Measurements from ENCODE around the gene ADGRV1.

Gene ADGRV1

DNA sequence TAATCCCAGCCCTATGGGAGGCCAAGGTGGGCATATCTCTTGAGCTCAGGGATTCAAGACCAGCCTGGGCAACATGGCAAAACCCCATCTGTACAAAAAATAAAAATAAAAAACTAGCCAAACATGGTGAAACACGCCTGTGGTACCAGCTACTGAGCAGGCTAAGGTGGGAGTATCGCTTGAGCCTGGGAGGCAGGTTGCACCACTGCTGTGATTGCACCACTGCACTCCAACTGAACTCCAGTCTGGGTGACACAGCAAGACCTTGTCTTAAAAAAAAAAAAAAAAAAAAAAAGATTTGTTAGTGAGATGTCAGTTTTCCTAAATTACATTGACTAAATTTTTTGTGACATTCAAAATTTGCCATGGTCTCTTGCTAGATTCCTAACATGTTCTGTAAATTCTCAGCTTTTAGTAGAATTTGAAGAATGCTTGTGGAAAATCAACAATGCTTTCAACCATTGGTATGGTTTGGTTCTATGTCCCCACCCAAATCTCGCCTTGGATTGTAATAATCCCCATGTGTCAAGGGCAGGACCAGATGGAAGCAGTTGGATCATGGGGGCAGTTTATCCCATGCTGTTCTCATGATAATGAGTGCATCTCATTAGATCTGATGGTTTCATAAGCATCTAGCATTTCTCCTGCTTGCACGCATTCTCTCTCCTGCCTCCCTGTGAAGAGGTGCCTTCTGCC, 588.5 kb downstream of the ADGRV1 start:
- DNase-seq (ENCODE audit: low read depth in 3 of 3, low spot score in 1 of 3): no peak

DNA sequence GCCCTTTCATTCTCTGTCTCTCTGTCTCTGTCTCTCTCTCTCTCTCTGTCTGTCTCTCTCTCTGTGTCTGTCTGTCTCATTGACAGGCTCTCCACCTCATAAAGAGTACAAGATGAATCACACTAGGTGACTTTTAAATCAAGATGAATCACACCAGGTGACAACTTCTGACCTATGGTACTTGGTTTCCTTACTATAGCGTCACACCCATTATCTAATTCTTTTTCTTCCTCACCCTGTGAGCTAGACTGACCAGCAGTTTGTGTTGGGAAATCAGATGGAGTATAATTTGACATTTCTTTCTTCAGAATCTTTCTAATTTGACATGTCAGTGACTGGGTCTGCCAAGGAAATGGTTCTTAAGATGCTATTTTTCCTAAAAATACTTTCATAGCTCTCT, 591.6 kb downstream of the ADGRV1 start:
- DNase-seq (ENCODE audit: low read depth in 3 of 3, low spot score in 1 of 3): no peak

DNA sequence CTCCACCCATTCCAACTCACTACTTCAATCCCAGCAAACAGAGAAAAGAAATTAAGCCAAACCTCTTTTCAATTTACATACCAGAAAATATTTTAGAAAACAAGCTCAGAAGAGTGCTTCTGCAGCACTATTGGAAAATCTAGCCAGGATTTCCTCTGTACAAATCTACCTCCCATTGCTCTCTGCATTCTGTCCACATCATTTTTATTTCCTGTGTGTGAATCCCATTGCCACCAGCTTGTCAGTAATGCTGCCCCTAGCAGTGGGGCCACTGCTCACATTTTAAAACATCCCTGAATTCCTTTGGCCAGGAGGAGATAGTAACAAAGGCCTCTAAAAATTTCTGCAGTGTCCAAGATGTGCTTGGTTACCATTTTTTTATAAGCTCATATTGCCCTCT, 592.0 kb downstream of the ADGRV1 start:
- no peak for DNase-seq (ENCODE audit: low read depth in 3 of 3, low spot score in 1 of 3)

DNA sequence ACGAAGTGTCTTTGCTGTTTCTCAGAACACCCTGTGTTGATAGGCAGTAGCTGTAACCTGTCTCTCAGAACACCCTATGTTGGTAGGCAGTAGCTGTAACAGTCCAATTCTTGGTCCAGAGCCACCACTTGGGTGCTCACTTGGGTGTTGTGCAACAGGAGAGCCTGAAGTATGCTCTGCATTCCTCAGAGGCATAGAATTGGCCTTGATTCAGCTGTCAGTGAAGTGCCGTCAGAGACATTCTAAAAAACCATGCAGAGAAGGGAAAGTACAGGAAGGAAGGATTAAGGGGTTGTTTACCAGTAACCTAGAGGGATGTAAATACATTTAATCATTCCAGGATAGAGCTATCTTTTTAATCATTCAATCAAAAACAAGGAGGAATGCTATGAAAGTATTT, 593.4 kb downstream of the ADGRV1 start:
- no peak for DNase-seq (ENCODE audit: low read depth in 3 of 3, low spot score in 1 of 3)

DNA sequence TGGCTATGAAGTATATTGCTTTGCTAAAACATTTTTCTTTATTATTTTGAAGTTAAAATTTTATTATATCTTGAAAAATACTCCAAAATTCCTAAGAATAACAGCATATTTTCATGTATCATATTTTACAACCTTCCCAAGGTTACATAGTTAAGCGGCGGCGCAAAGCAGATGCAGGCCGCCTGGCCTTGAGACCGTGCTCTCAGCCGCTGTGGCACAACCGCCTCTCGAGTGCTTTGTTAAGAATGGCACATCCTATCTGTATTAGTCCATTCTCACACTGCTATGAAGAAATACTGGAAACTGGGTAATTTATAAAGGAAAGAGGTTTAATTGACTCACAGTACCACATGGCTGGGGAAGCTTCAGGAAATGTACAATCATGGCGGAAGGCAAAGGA, 595.7 kb downstream of the ADGRV1 start:
- no peak for DNase-seq (ENCODE audit: low read depth in 3 of 3, low spot score in 1 of 3)

DNA sequence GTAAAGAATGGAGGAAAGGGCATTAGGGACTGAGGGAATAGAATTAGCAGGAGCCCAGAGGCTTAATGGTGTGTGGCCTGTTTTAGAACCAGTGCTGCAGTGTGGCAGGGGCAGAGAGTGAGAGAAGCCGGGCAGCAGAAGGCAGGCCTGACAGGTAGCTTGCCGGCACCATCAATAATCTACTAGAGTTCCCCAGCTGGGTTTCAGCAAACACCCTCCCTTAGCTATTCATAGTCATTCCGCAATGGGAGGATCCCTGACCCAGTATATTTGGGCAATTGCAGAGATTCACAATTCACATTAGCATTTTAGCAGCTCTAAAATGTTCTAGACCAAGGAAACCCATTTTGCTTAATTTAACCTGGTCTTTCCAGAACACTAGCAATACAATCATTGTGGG, 596.7 kb downstream of the ADGRV1 start:
- DNase-seq (ENCODE audit: low read depth in 3 of 3, low spot score in 1 of 3): no peak

DNA sequence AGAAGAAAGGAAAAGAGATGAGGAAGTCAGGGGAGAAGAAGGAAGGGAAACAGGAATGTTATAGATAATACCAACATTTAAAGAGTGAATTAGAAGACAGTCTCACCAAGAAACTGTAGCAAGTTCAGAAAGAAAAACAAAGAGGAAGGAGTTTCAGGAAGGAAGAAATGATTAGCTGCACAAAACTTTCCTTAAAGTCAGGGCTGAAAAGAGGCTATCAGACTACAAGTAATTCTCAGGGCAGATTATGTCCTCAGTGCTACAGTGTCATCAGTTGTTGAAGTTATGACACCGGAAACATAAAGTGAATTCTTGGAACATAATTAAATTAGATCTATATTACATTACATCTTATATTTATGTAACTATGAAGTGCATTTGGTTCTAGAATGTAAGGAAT, 597.6 kb downstream of the ADGRV1 start:
- no peak for DNase-seq (ENCODE audit: low read depth in 3 of 3, low spot score in 1 of 3)

DNA sequence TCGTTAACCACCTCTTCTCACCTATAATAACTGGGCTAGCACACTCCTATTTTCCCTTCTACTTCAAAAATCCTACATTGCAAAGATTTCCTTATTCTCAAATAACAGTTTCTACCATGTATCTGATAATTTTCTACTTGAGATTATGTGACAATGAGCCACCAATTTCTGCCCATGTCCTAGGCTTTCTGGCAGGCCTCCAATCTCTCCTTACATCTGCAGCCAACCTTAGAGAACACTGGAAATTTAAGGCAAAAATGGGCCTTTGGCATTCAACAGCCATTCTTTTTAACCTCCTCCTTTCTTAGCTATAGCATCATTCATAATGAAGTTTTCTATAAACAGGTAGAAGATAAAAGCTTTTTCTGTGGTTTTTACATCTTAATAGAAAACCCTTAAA, 599.4 kb downstream of the ADGRV1 start:
- no peak for DNase-seq (ENCODE audit: low read depth in 3 of 3, low spot score in 1 of 3)

DNA sequence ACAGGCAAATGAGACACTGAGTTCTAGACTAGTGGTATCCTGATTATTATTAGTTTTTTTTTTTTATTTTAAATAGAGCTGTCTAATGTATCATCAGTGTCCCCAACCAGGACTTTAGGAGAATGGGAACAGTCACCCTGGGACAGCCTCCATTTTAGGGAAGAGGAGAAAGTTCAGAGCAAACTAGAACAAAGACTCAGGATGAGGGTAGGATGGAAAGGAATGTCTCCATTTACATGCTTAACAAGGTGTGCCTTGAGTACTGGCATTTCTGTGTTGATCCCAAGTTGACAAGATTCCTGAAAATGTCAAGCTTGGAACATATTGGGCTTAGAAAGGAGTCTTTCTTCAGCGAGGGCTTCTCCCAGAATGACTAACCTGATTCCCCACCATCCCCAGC, 601.0 kb downstream of the ADGRV1 start:
- no peak for DNase-seq (ENCODE audit: low read depth in 3 of 3, low spot score in 1 of 3)

DNA sequence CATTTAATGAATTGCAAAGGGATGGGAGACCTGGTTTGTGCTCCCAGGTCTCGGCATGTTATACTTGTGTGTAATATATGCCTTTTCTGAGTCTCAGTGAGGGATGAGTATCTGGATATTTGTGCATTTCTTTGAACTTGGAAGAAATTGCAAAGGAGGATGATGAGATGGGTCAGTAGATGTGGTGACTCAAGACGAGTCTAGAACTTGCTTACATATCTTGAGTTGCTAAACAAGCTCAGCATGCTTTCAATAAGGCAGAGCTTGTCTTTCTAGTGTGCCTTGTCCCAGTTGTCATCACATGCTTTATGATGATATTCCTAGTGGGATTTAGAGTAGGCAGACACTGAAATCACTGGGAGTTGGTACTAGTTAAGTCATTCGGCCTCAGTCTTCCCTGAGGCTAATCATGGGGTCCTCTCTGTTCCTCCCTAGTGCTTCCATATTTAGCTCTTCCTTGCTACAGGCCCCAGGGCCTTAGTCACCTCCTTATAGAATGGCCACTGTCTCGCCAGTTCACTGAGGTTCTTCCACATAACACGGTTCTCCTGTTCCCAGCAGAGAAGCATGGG, 602.2 kb downstream of the ADGRV1 start:
- no peak for DNase-seq (ENCODE audit: low read depth in 3 of 3, low spot score in 1 of 3)

DNA sequence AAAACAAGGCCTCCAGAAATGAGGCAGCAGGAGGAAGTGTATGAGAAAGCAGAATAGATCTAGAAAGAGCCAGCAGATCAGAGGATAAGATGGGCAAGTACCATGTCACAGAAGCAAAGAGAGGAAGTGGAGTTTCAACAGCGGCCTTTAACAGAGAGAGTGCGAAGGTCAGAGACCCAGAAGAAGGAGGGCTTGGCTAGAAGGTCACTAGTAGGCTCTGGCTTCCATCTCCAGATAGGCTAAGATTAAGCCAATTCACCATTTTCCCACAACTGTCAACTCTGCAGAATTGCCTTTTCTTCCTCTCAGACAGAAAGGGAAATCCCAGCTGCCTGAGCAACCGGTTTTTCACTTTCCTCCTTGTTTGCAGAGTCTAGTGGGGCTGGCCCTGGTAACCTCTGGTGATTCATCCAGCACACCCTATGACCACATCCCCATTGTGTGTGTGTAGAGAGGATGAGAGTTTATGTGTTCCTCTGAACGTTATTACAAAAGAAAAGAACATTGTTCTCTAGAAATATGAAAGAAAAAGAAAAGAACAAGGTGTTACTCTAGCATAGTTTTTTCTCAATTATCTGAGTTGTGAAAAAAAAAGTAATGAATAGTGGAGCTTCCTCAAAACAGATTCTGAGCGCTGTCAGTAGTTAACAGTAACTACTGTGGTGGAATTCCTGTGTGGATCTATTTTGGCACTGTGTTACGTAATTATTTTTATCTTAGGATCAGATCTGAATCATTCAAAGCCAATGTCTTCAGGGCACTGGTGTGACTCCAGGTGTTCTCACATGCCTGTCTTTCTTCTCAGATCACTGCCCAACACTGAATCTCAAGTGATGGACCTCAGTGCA, 604.2 kb downstream of the ADGRV1 start:
- peak; percentile 0 to 24 (median 19) for DNase-seq (ENCODE audit: low read depth in 3 of 3, low spot score in 1 of 3)

DNA sequence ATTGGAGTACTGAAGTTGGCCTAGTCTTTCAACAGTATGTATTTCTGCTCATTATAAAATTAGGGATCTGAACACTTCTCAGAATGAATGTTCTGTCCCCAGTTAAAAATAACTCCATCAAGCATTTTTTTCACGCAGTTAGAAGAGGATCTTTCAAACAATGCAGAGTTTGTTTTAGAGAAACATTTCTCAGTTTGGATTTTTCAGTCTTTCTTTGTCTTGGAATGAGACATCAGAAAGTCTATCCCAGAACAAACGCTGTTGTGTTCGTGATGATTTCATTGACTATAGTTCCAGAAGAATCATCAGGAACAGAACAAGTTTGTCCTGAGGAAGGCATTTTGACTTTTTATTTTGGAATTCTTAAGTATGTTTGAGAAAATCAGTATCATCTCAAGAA, 605.8 kb downstream of the ADGRV1 start:
- DNase-seq (ENCODE audit: low read depth in 3 of 3, low spot score in 1 of 3): no peak

DNA sequence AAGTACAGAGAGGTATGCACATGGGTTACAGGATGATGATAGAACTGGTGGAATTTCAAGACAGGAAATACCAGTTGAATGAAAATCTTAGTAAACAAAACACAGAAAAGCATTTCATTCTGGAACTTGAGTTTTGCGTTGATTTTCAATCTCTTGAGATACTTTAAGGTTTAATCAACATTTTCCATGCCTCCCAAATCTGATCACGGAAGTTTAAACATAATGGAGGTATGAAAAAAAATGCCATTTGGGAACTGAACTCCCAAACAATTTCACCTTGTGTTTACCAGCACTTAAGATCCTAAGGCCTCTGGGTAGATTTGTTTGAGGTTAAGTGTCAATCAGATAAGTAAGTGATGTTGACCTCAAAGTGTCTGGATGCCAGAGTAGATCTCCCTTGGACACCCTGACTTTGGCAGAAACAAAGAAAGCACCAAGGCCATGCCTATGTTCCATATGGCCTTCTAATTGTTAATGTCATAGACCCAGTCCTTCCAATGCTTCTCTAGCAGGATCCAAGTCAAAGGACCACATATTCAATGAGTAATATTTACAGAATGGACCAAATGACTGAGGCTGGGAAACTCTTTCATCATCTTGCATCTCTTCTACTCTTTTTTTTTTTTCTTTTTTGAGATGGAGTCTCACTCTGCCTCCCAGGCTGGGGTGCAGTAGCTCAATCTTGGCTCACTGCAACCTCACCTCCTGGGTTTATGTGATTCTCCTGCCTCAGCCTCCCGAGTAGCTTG, 607.6 kb downstream of the ADGRV1 start:
- no peak for DNase-seq (ENCODE audit: low read depth in 3 of 3, low spot score in 1 of 3)

DNA sequence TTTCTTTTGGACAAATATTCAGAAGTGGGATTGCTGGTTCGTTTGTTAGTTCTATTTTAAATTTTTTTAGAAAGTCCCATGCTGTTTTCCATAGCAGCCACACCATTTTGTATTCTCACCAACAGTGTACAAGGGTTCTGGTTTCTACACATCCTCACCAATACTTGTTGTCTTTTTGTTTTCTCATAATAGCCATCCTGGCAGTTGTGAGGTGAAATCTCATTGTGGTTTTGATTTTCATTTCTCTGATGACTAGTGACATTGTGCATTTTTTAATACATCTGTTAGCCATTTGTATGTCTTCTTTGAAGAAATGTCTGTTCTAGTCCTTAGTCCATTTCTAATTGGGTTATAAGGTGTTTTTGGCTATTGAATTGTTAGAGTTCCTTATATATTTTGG, 610.3 kb downstream of the ADGRV1 start:
- no peak for DNase-seq (ENCODE audit: low read depth in 3 of 3, low spot score in 1 of 3)

DNA sequence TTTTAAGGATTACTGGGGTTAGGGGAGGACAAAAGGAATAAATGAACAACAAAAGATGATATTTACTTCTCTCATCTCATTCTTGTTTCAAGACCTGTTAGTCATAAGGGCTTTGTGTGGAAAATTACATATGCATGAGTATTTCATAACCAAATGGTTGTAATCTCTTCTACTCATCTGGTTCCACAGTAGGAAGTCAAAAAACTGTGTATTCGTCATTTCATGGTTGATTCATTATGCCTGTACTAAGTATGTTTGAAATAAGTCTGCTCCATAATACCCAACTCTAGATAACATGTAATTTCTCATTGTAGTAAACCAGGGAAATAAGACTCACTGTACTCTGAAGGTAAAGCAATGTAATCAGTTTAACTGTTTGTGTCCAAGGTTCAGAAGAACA, 611.7 kb downstream of the ADGRV1 start:
- no peak for DNase-seq (ENCODE audit: low read depth in 3 of 3, low spot score in 1 of 3)

DNA sequence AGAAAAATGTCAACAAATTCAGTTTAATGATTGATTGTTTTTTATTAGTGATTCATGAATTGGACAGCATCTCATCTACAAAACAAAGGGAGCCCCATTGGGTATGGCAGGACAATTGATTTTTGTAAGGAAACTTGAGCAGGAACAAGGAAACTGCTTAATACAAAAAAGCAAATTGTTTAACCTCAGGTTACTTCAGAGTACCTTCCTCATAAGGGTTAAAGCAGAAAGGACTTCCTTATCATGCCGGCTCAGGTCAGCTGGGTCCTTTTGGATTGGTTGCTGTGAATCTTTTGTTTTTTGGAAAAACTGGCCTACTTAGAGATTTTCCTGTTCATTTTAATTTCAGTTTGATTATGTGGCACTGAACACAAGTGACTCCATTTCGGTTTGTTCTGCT, 612.7 kb downstream of the ADGRV1 start:
- no peak for DNase-seq (ENCODE audit: low read depth in 3 of 3, low spot score in 1 of 3)

DNA sequence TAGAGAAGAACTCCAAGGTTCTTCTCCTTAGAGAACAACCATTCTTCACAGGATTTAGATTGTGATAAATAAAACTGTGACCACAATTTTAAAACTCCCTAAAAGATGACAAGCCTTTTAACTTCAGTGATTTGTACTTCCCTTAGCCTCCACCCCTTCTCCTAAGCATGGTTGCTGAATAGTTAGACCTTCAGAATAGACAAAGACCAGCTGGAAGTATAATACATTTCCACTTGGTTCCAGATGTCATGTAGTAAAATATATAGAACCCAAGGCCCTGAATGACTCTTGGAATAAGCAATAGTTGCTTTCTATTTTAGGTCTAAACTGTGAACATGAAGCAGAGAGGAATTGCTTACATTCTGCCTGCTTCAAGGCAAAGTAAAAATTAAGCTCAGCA, 615.8 kb downstream of the ADGRV1 start:
- DNase-seq (ENCODE audit: low read depth in 3 of 3, low spot score in 1 of 3): no peak

DNA sequence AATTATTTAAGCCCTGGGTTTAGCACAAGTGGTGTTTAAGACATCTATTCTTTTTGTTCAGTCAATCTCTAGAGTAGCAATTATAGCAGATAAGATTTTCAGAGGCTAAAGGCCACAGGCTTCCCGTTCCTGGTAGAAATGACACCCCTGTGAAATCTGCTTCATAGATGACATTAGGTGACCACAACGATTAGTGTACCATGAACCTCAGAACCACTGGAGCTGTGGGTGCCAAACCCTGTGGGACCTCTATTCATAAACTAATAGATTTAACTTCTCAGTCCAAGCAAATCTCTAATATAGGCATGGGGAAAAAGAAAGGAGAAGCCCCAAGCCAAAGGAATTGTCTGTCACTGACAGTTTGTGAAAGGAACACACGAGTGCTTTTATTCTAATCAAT, 617.1 kb downstream of the ADGRV1 start:
- DNase-seq (ENCODE audit: low read depth in 3 of 3, low spot score in 1 of 3): no peak

DNA sequence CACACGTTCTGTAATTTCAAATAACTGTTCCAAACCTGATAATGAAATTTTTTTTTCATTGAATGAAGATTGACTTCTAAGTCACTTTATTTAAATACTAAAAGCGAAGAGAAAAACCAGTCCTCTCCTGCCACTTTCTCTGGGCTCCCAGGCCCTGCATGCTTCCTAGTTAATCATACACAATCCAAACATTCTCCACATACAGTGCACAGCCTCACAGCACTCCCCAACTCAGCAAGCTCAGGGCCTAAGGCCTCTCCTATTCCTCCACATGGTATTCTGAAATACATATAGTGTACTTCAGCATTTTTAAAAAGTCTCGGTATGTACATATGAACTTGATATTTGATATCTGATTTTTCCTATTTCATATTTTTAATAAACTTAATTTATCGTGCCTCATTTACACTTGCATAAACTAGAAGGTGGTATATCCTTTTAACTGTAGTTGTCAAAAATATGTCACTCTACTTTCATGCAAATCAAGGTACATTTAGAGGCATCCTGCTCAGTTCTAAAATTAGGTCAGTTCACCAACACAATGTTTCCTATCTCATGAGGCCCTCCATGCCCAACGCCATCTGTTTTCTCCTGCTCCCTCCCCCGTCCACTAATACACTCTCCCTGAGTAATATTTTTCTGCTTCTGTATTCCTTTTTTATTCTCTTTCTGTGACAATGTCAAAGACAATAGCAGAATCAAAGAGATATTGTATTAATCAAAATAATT, 617.9 kb downstream of the ADGRV1 start:
- no peak for DNase-seq (ENCODE audit: low read depth in 3 of 3, low spot score in 1 of 3)

DNA sequence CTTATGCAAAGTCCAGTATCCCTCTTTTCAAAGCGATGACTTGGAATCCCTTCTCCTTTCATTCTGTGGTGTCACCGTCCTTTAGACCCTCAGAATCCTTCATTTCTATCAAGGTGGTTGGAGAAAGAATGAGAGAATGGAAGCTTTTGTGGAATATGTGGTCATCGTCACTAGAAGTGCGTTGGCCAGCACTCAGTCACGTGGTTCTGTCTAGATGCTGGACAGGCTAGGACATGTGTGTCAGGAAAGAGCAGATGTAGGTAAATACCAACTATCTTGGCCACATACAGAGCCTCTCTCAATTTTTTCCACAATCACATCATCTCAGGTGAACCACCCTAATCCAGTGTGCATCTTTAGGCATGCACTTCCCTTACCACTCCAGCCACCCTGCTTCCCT, 618.5 kb downstream of the ADGRV1 start:
- no peak for DNase-seq (ENCODE audit: low read depth in 3 of 3, low spot score in 1 of 3)

DNA sequence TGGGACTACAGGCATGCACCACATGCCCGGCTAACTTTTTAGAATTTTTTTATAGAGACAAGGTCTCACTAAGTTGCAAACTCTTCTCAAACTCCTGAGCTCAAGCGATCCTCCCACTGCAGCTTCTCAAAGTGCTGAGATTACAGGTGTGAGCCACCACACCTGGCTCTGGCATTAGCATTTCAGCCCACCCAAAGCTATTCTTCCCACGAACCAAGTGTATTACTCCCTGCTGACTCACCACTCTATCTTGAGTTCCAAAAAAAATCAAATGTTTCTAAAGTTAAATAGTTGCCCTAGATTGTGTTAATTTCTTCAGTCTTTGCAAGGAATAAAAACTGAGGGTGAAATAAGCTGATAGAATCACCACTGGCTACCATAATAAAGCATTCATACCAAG, 619.0 kb downstream of the ADGRV1 start:
- no peak for DNase-seq (ENCODE audit: low read depth in 3 of 3, low spot score in 1 of 3)
